ENCODE results near the gene JSRP1.

JSRP1 gene

DNA sequence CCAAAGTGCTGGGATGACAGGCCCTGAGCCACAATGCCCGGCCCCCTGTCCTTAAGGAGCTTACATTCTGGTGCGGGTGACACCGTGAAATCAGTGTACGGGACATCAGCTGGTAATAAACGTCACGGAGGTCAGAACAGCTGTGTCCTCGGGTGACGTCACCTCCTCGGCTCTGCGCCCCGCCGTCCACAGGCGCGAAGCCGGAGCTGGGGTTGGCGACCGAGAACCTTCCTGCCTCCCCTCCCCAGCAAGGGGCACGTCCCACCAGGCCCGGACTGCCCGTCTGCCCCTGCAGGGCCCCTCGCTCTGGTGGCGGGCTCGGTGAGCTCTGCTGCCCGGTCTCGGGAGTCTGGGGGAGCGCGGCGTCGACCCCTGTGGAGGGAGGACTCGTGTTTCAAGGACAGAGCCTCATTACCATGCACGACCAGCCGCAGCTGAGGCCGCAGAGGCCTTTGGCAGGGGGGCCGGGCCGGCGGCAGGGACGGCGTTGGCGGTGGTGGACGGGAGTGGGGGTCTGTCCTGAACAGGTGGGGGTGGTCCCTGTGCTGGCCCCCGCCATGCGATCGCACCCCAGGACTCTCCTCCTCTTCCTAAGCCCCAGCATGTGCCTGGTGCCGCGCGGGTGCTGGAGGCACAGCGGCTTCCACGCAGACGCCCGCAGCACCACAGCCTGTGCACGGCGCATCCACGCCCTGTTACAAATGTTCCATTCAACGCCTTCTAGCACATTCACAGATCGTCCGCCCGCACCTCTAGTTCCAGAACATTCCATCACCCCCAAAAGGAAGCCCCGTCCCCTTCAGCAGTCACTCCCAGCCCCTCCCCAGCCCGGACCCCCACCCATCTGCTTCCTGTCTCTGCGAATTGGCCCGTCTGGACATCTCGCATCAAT, 46.3 kb upstream of the JSRP1 start:
- Histone ChIP-seq H3K9me2 (replicated peaks; ENCODE audit: control insufficient read depth, low read length) (no peaks in the 10 kb centered on the region), H4K20me1 (ENCODE audit: control insufficient read depth, insufficient read depth, low read depth, low read length) (no peaks in the 10 kb centered on the region), H3K36me3 (ENCODE audit: control insufficient read depth, low read length) (no peaks in the 10 kb centered on the region), H3K27ac (ENCODE audit: low read depth, low read length) (peak overlapping the region; percentile 39; the same call in 1 of the 2 replicates), H3K79me2 (ENCODE audit: control insufficient read depth, low read length) (peaks cover 3% of the 10 kb centered on the region; the same call in 1 of the 2 replicates), H3K9me3 (ENCODE audit: control insufficient read depth, insufficient read depth, low read length) (no peaks in the 10 kb centered on the region), H3K4me1 (ENCODE audit: control insufficient read depth, low read length) (peaks cover 59% of the 10 kb centered on the region), H3K4me3 (ENCODE audit: low read length) (peak overlapping the region; percentile 22), H3K4me2 (ENCODE audit: low read length) (peak overlapping the region; percentile 52), H3K27me3 (ENCODE audit: control insufficient read depth, low read length) (peaks cover 34% of the 10 kb centered on the region), H3F3A (ENCODE audit: control insufficient read depth, insufficient read depth) (peaks cover 8% of the 10 kb centered on the region)
- TF ChIP-seq, protein P1, sequence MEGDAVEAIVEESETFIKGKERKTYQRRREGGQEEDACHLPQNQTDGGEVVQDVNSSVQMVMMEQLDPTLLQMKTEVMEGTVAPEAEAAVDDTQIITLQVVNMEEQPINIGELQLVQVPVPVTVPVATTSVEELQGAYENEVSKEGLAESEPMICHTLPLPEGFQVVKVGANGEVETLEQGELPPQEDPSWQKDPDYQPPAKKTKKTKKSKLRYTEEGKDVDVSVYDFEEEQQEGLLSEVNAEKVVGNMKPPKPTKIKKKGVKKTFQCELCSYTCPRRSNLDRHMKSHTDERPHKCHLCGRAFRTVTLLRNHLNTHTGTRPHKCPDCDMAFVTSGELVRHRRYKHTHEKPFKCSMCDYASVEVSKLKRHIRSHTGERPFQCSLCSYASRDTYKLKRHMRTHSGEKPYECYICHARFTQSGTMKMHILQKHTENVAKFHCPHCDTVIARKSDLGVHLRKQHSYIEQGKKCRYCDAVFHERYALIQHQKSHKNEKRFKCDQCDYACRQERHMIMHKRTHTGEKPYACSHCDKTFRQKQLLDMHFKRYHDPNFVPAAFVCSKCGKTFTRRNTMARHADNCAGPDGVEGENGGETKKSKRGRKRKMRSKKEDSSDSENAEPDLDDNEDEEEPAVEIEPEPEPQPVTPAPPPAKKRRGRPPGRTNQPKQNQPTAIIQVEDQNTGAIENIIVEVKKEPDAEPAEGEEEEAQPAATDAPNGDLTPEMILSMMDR (IDR thresholded peaks at IDR 0.05; ENCODE audit: low read depth, low read length, poor library complexity, severe bottlenecking) = no peak
- no peak for TF ChIP-seq EZH2phosphoT487 (IDR thresholded peaks at IDR 0.05; ENCODE audit: borderline replicate concordance, low read length)

DNA sequence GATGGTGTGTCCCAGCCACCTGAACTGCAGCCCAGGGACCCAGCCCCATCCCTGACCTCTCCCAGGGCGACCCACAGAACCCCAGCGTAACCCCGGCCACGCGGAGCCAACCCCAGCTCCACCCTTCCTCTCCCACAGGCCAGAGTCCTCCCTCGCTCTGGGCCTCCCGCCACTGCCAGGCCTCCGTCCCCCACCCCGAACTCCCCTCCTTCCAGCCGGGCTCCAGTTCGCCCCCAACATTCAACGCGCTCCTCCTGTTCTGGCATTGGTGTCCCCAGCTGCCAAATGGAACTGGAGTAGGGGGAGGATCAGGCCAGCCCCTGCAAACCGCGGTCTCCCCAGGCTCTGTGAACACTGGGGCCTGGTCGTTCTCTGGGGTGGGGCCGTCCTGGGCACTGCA, 44.3 kb upstream of the JSRP1 start:
- Histone ChIP-seq H3K4me3 (ENCODE audit: low read length) (no peak overlapping the region), H3K9me3 (ENCODE audit: control insufficient read depth, insufficient read depth, low read length) (no peaks in the 10 kb centered on the region), H3K27ac (ENCODE audit: low read depth, low read length) (no peak overlapping the region), H3F3A (ENCODE audit: control insufficient read depth, insufficient read depth) (peaks cover 8% of the 10 kb centered on the region), H3K4me2 (ENCODE audit: low read length) (no peak overlapping the region), H3K79me2 (ENCODE audit: control insufficient read depth, low read length) (peaks cover 9% of the 10 kb centered on the region), H3K9me2 (replicated peaks; ENCODE audit: control insufficient read depth, low read length) (no peaks in the 10 kb centered on the region), H3K36me3 (ENCODE audit: control insufficient read depth, low read length) (peaks cover 7% of the 10 kb centered on the region), H3K27me3 (ENCODE audit: control insufficient read depth, low read length) (peaks cover 14% of the 10 kb centered on the region), H3K4me1 (ENCODE audit: control insufficient read depth, low read length) (peaks cover 76% of the 10 kb centered on the region), H4K20me1 (ENCODE audit: control insufficient read depth, insufficient read depth, low read depth, low read length) (no peaks in the 10 kb centered on the region)
- TF ChIP-seq EZH2phosphoT487 (IDR thresholded peaks at IDR 0.05; ENCODE audit: borderline replicate concordance, low read length) = no peak

DNA sequence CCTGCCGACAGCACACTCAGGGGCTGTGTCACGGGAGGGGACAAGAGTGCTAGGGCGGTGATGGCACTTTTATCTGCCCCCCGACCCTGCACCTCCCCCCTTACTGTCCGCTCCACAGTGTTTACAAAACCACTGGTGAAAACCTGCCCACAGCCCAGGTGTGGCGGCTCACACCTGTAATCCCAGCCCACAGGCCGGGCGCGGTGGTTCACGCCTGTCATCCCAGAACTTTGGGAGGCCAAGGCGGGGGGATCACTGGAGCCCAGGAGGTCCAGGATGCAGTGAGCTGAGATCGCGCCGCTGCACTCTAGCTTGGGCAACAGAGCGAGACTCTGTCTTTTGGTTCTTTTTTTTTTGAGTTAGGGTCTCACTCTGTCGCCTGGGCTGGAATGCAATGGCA, 39.9 kb upstream of the JSRP1 start:
- peak overlapping the region; percentile 32; the same call in 1 of the 2 replicates for H3K27ac ChIP-seq (ENCODE audit: low read depth, low read length)

More for the DNA sequence above, 39.9 kb upstream of the JSRP1 start:
- H3K4me3 ChIP-seq (ENCODE audit: low read length) = no peak overlapping the region
- no peaks in the 10 kb centered on the region for H4K20me1 ChIP-seq (ENCODE audit: control insufficient read depth, insufficient read depth, low read depth, low read length)
- peaks cover 69% of the 10 kb centered on the region for H3K4me1 ChIP-seq (ENCODE audit: control insufficient read depth, low read length)
- TF ChIP-seq EZH2phosphoT487 (IDR thresholded peaks at IDR 0.05; ENCODE audit: borderline replicate concordance, low read length) = no peak
- TF ChIP-seq, protein P1 (IDR thresholded peaks at IDR 0.05; ENCODE audit: low read depth, low read length, poor library complexity, severe bottlenecking) = no peak
- H3K79me2 ChIP-seq (ENCODE audit: control insufficient read depth, low read length) = peaks cover 45% of the 10 kb centered on the region
- no peak overlapping the region; the same call in 1 of the 2 replicates for H3K4me2 ChIP-seq (ENCODE audit: low read length)
- H3K36me3 ChIP-seq (ENCODE audit: control insufficient read depth, low read length) = peaks cover 34% of the 10 kb centered on the region
- H3K9me2 ChIP-seq (replicated peaks; ENCODE audit: control insufficient read depth, low read length) = no peaks in the 10 kb centered on the region
- H3K9me3 ChIP-seq (ENCODE audit: control insufficient read depth, insufficient read depth, low read length) = no peaks in the 10 kb centered on the region
- peaks cover 5% of the 10 kb centered on the region for H3F3A ChIP-seq (ENCODE audit: control insufficient read depth, insufficient read depth)
- H3K27me3 ChIP-seq (ENCODE audit: control insufficient read depth, low read length) = no peaks in the 10 kb centered on the region
